GM19238 (cell line): Measurements from ENCODE around the gene AGBL5.

ENCODE experiments used
- DNase-seq: peaks from one replicate; pipeline ENCODE4 v3.0.0; 2011; ENCODE audit warnings: low spot score; ENCODE audit not compliant: insufficient read length

The AGBL5 gene

GRCh38 chr2:27024188-27024587 is 27.3 kb upstream of the AGBL5 start:
- no peak for DNase-seq

- DNase-seq = no peak
Measured at GRCh38 chr2:27024812-27025211, 26.7 kb upstream of the AGBL5 start.

- no peak for DNase-seq
Measured at GRCh38 chr2:27025281-27025800, 26.1 kb upstream of the AGBL5 start.

GRCh38 chr2:27025861-27026851 is 25.3 kb upstream of the AGBL5 start:
- DNase-seq = no peak

- DNase-seq = no peak
Measured at GRCh38 chr2:27027211-27027651, 24.2 kb upstream of the AGBL5 start.

- no peak for DNase-seq
Measured at GRCh38 chr2:27029051-27029450, 22.4 kb upstream of the AGBL5 start.

- peak; percentile 97 for DNase-seq
Measured at GRCh38 chr2:27032495-27033252, 18.8 kb upstream of the AGBL5 start, which contains the start of gene TMEM214. Gene TMEM214, plus strand, starts transcription at chr2:27032965. Its CDS starts 51 bp downstream, at chr2:27033016.

GRCh38 chr2:27033253-27033852 is 18.1 kb upstream of the AGBL5 start:
- DNase-seq = no peak

- DNase-seq = no peak
Measured at GRCh38 chr2:27038012-27038411, 13.5 kb upstream of the AGBL5 start.

- no peak for DNase-seq
Measured at GRCh38 chr2:27038631-27039339, 12.7 kb upstream of the AGBL5 start.

GRCh38 chr2:27039426-27039825 is 12.0 kb upstream of the AGBL5 start:
- no peak for DNase-seq

GRCh38 chr2:27039871-27040270 is 11.6 kb upstream of the AGBL5 start:
- DNase-seq = no peak

GRCh38 chr2:27040282-27040681 is 11.2 kb upstream of the AGBL5 start:
- no peak for DNase-seq

GRCh38 chr2:27041752-27042151 is 9.7 kb upstream of the AGBL5 start:
- no peak for DNase-seq

- DNase-seq = peak; percentile 40
Measured at GRCh38 chr2:27042159-27042661, 9.3 kb upstream of the AGBL5 start.

GRCh38 chr2:27042985-27043634 is 8.4 kb upstream of the AGBL5 start:
- no peak for DNase-seq

GRCh38 chr2:27049422-27050280 is 1.8 kb upstream of the AGBL5 start:
- DNase-seq = peak; percentile 66

GRCh38 chr2:27050281-27050995 is 1.0 kb upstream of the AGBL5 start:
- DNase-seq = peak; percentile 84
